ENCODE data around the gene PCSK4. TPM values are rescaled to one million over a fixed set of nuclear protein-coding genes. Genes with fewer than 3 reads are reported as not detected.

Gene PCSK4
- total RNA-seq, 2 experiments from 2014 or later = 4.4 to 4.7 TPM

DNA sequence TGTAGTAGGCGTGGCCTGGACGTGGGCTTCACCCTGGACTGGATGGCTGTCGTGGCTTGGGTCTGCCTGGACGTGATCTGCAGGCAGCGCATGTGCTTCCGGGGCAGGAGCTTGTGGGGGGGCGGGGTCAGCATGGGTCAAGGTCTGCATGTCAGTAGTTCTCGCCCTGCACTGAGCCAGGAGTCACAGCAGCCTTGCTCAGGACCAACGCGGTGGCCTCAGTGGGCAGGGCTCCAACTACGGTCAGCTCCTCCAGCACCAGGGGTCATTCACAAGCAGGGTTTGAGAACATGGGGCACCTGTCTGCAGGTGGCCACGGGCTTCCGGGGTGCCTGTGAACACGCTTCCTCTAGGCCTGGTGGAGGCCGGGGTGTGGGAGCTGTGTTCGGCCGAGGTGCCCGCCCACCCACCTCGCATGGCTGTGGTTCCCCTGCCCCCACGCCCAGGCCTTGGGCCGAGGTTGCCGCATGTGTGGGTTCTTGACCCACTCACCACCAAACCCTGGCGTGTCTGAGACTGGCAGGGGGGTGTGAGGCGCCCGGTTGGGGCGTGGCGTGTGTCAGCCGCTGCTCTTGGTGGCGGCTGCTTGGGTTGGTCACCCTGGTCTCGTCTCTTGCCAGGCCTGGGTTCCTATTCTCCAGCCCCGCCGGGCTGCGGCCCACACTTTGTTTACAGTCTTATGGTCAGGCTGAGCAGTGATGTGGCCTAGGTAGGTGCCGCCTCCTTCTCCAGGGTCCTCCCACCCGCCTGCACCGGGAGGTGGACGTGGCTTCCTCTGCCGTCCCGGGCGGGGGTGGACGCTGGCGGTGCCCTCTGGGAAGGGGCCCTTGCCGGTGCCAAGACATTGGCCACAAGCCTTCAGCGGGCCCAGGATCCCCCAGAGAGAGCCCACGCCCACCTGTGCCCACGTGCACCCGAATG, 56.8 kb downstream of the PCSK4 start:
- Mint-ChIP-seq H3K9me3 (no peaks in the 10 kb centered on the region), H3K4me3 (no peak overlapping the region), H3K36me3 (ENCODE audit: low read depth) (peaks cover 17% of the 10 kb centered on the region), H3K27ac (no peak overlapping the region), H3K27me3 (no peaks in the 10 kb centered on the region), H3K4me1 (ENCODE audit: low read depth) (peaks cover 5% of the 10 kb centered on the region)
- ChIA-PET CTCF (no interaction called here), POLR2A (interaction anchor here (1.5 kb wide), 1 partner anchor 19 kb away, joined by 5 read pairs; no protein-coding TSS in a partner anchor)
- intact Hi-C loops (cut with micrococcal nuclease) = no loop called here
- ATAC-seq (no peak), DNase-seq (no peak)
- TF ChIP-seq, protein P1, sequence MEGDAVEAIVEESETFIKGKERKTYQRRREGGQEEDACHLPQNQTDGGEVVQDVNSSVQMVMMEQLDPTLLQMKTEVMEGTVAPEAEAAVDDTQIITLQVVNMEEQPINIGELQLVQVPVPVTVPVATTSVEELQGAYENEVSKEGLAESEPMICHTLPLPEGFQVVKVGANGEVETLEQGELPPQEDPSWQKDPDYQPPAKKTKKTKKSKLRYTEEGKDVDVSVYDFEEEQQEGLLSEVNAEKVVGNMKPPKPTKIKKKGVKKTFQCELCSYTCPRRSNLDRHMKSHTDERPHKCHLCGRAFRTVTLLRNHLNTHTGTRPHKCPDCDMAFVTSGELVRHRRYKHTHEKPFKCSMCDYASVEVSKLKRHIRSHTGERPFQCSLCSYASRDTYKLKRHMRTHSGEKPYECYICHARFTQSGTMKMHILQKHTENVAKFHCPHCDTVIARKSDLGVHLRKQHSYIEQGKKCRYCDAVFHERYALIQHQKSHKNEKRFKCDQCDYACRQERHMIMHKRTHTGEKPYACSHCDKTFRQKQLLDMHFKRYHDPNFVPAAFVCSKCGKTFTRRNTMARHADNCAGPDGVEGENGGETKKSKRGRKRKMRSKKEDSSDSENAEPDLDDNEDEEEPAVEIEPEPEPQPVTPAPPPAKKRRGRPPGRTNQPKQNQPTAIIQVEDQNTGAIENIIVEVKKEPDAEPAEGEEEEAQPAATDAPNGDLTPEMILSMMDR (IDR thresholded peaks at IDR 0.05) = no peak

DNA sequence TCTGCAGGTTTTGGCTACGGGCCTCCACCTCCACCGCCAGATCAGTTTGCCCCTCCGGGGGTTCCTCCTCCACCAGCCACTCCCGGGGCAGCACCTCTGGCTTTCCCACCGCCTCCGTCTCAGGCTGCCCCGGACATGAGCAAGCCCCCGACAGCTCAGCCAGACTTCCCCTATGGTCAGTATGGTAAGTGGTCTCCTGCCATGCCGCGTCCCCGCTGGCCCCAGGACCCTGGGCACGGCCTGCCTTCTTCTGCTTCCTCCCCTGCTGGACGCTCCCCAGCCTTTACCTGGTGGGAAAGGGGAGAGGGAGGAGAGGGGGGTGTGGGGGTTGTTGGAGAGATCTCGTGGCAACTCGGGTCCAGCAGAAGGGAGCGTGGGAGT, 57.7 kb downstream of the PCSK4 start:
- Mint-ChIP-seq H3K4me3 (no peak overlapping the region), H3K4me1 (ENCODE audit: low read depth) (no peaks in the 10 kb centered on the region), H3K27me3 (no peaks in the 10 kb centered on the region), H3K9me3 (no peaks in the 10 kb centered on the region), H3K36me3 (ENCODE audit: low read depth) (peaks cover 17% of the 10 kb centered on the region), H3K27ac (no peak overlapping the region)
- ChIA-PET POLR2A (interaction anchor here (1.5 kb wide), 1 partner anchor 19 kb away, joined by 5 read pairs; no protein-coding TSS in a partner anchor), CTCF (interaction anchor here (0.6 kb wide), 1 partner anchor 12 kb away, joined by 3 read pairs; no protein-coding TSS in a partner anchor)
- DNase-seq = no peak
- TF ChIP-seq, protein P1 (IDR thresholded peaks at IDR 0.05) = no peak
- ATAC-seq = no peak
- intact Hi-C loops (cut with micrococcal nuclease) = no loop called here

DNA sequence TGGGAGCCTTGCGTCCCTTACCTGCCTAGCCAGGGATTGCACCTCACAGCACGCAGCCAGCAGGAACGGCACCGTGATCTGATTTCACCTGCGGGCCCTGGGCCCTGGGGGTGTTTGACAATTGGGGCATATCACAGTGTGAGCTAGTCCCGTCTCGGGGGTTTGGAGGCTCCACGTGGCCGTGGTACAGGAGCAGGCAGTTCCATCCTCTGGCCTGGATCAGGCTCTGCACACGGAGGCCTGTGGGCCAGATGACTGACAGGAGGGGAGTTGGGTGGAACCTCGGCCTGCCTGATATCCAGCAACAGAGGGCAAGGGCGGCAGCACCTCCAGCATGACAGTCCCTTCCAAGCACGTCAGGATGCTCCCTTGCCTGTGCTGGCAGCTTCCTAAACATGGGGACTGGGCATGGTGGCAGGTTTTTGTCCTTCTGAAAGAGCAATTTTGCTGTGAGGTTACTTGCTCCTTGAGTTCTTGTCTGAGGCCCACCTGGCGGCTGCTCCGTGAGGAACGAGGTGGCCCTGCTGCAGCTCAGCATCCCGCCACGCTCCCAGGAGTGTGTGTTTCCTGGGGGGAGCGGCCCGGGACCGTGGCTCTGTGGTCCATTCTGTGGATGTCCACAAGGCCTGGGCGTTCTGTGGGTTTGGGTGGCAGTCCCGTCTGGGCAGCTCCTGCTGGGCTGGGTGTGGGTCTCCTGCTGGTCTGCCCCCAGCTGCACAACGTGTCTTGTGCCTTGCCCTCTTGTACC, 58.2 kb downstream of the PCSK4 start:
- H3K4me1 Mint-ChIP-seq (ENCODE audit: low read depth) = no peaks in the 10 kb centered on the region
- POLR2A ChIA-PET = interaction anchor here (1.1 to 1.5 kb wide), 3 partner anchors 13 to 18 kb away, joined by 3 to 5 read pairs (median 5); no protein-coding TSS in a partner anchor
- CTCF ChIA-PET = interaction anchor here (0.6 to 1.1 kb wide), 2 partner anchors 12 to 13 kb away, joined by 3 read pairs; no protein-coding TSS in a partner anchor

More for the DNA sequence above, 58.2 kb downstream of the PCSK4 start:
- Mint-ChIP-seq H3K27ac (no peak overlapping the region), H3K4me3 (no peak overlapping the region), H3K27me3 (no peaks in the 10 kb centered on the region), H3K36me3 (ENCODE audit: low read depth) (peaks cover 17% of the 10 kb centered on the region), H3K9me3 (no peaks in the 10 kb centered on the region)
- no peak for ATAC-seq
- no peak for DNase-seq
- intact Hi-C loops (cut with micrococcal nuclease) = no loop called here
- TF ChIP-seq, protein P1 (IDR thresholded peaks at IDR 0.05) = no peak

Other genes with a start within 250 kb of the PCSK4 start
- gene ATP5F1D, start 248.6 kb downstream of the PCSK4 start, total RNA-seq = 100 to 1,000 TPM; 186 to 199 TPM
- gene MIDN, start 241.8 kb downstream of the PCSK4 start, total RNA-seq = 10 to 100 TPM; 41.1 to 43.9 TPM
- 100 to 1,000 TPM; 161 to 180 TPM for gene CIRBP, start 221.0 kb downstream of the PCSK4 start, total RNA-seq
- 10 to 100 TPM; 77.0 to 88.0 TPM for gene FAM174C, start 214.8 kb downstream of the PCSK4 start, total RNA-seq
- gene EFNA2, start 204.5 kb downstream of the PCSK4 start, total RNA-seq = not detected
- 100 to 1,000 TPM; 113 to 120 TPM for gene NDUFS7, start 106.4 kb downstream of the PCSK4 start, total RNA-seq
- gene GAMT, start 88.8 kb downstream of the PCSK4 start, total RNA-seq = 10 to 100 TPM; 27.8 to 29.5 TPM
- gene DAZAP1, start 82.8 kb downstream of the PCSK4 start, total RNA-seq = 100 to 1,000 TPM; 263 to 283 TPM
- 1,000 to 10,000 TPM; 1,854 to 1,879 TPM for gene RPS15, start 52.0 kb downstream of the PCSK4 start, total RNA-seq
- under 1 TPM; 0.07 to 0.29 TPM for gene APC2, start 40.2 kb downstream of the PCSK4 start, total RNA-seq
- 10 to 100 TPM; 21.3 to 21.5 TPM for gene C19orf25, start 11.1 kb downstream of the PCSK4 start, total RNA-seq
- 1 to 10 TPM; 2.0 to 2.4 TPM for gene REEP6, start 831 bp upstream of the PCSK4 start, total RNA-seq
- 1 to 10 TPM; 1.3 TPM for gene ADAMTSL5, start 22.7 kb upstream of the PCSK4 start, total RNA-seq
- gene PLK5, start 33.7 kb upstream of the PCSK4 start, total RNA-seq = not detected
- 1 to 10 TPM; 5.0 to 5.5 TPM for gene MEX3D, start 78.0 kb upstream of the PCSK4 start, total RNA-seq
- 10 to 100 TPM; 87.8 to 92.5 TPM for gene MBD3, start 102.5 kb upstream of the PCSK4 start, total RNA-seq
- 100 to 1,000 TPM; 231 TPM for gene UQCR11, start 115.1 kb upstream of the PCSK4 start, total RNA-seq
- gene TCF3, start 162.3 kb upstream of the PCSK4 start, total RNA-seq = 100 to 1,000 TPM; 124 to 126 TPM